ENCODE results near the gene ERBB4. TPM values are rescaled to one million over a fixed set of nuclear protein-coding genes. Genes with fewer than 3 reads are reported as not detected.

ERBB4 gene
- total RNA-seq, 4 donors from 2014 or later = 0.59 to 1.5 (median 0.83) TPM

GRCh38 chr2:211879323-211879722, 659.3 kb downstream of the ERBB4 start:
- no peak for TF ChIP-seq POLR2A (IDR thresholded peaks at IDR 0.05)
- no peak for TF ChIP-seq CTCF (IDR thresholded peaks at IDR 0.05)
- no peak for DNase-seq (ENCODE audit: low spot score in 2 of 2)
- no peak overlapping the region for H3K4me3 ChIP-seq (ENCODE audit: low read depth, poor library complexity, severe bottlenecking)
- intact Hi-C loops (cut with DNase I; ENCODE audit: low total_unique reads) = no loop called here

GRCh38 chr2:211877061-211877460, 661.5 kb downstream of the ERBB4 start:
- intact Hi-C loops (cut with DNase I; ENCODE audit: low total_unique reads) = no loop called here
- no peak overlapping the region for H3K4me3 ChIP-seq (ENCODE audit: low read depth, poor library complexity, severe bottlenecking)
- DNase-seq (ENCODE audit: low spot score in 2 of 2) = no peak
- no peak for TF ChIP-seq CTCF (IDR thresholded peaks at IDR 0.05)
- no peak for TF ChIP-seq POLR2A (IDR thresholded peaks at IDR 0.05)
- 59 to 66% methylated on average over 4 of the region's 4 CpGs for WGBS, 2 donors

GRCh38 chr2:211875488-211875887, 663.1 kb downstream of the ERBB4 start:
- intact Hi-C loops (cut with DNase I; ENCODE audit: low total_unique reads) = no loop called here

GRCh38 chr2:211868996-211869533, 669.5 kb downstream of the ERBB4 start:
- 82 to 86% methylated on average over 3 of the region's 3 CpGs for WGBS, 2 donors
- no peak overlapping the region for H3K4me3 ChIP-seq (ENCODE audit: low read depth, poor library complexity, severe bottlenecking)
- TF ChIP-seq POLR2A (IDR thresholded peaks at IDR 0.05) (no peak), CTCF (IDR thresholded peaks at IDR 0.05) (no peak)
- no peak for DNase-seq (ENCODE audit: low spot score in 2 of 2)
- intact Hi-C loops (cut with DNase I; ENCODE audit: low total_unique reads) = no loop called here

More at GRCh38 chr2:211875488-211875887, 663.1 kb downstream of the ERBB4 start:
- H3K4me3 ChIP-seq (ENCODE audit: low read depth, poor library complexity, severe bottlenecking) = no peak overlapping the region
- TF ChIP-seq CTCF (IDR thresholded peaks at IDR 0.05) (no peak), POLR2A (IDR thresholded peaks at IDR 0.05) (no peak)
- no peak for DNase-seq (ENCODE audit: low spot score in 2 of 2)

GRCh38 chr2:211867845-211868451, 670.7 kb downstream of the ERBB4 start:
- intact Hi-C loops (cut with DNase I; ENCODE audit: low total_unique reads) = no loop called here
- TF ChIP-seq CTCF (IDR thresholded peaks at IDR 0.05) (no peak), POLR2A (IDR thresholded peaks at IDR 0.05) (no peak)
- DNase-seq (ENCODE audit: low spot score in 2 of 2) = no peak
- no peak overlapping the region for H3K4me3 ChIP-seq (ENCODE audit: low read depth, poor library complexity, severe bottlenecking)

- DNase-seq (ENCODE audit: low spot score in 2 of 2) = no peak
- 93 to 96% methylated on average over 3 of the region's 3 CpGs for WGBS, 2 donors
- TF ChIP-seq POLR2A (IDR thresholded peaks at IDR 0.05) (no peak), CTCF (IDR thresholded peaks at IDR 0.05) (no peak)
- intact Hi-C loops (cut with DNase I; ENCODE audit: low total_unique reads) = no loop called here
- no peak overlapping the region for H3K4me3 ChIP-seq (ENCODE audit: low read depth, poor library complexity, severe bottlenecking)
Observed at GRCh38 chr2:211864328-211864727, 674.3 kb downstream of the ERBB4 start.

Data from lower leg skin (tissue), 4 donors.